Neutrophil (primary cell): Measurements from ENCODE around the gene SUSD6.

Experiments used
- H3K27ac ChIP-seq: fragments of 200-600 bp; sonication (generic); 2 replicates; pipeline ENCODE4 v1.5.1; 2016; ENCODE audit warnings: mild to moderate bottlenecking, moderate library complexity
- H3K27me3 ChIP-seq: fragments of 200-600 bp; sonication (generic); 2 replicates; pipeline ENCODE4 v1.6.0; 2016; ENCODE audit warnings: mild to moderate bottlenecking
- H3K36me3 ChIP-seq: fragments of 200-600 bp; sonication (generic); 2 replicates; pipeline ENCODE4 v1.5.1; 2017
- H3K4me1 ChIP-seq, 2 experiments: fragments of 200-600 bp in 1 of 2; sonication (generic) in 1 of 2; 1 replicate in 1 of 2; 2 replicates in 1 of 2; pipeline versions ENCODE4 v1.5.1 to v1.6.1; 2013 to 2016; ENCODE audit warnings: low read depth in 1 of 2, low read length in 1 of 2, mild to moderate bottlenecking in 1 of 2, moderate library complexity in 1 of 2; ENCODE audit not compliant: control insufficient read depth in 1 of 2, insufficient read depth in 1 of 2
- H3K4me3 ChIP-seq, 2 experiments: fragments of 200-600 bp in 1 of 2; sonication (generic) in 1 of 2; 1 replicate in 1 of 2; 2 replicates in 1 of 2; pipeline ENCODE4 v1.5.1; 2013 to 2016; ENCODE audit warnings: low read depth in 1 of 2, low read length in 1 of 2, mild to moderate bottlenecking in 1 of 2, moderate library complexity in 1 of 2
- H3K9me3 ChIP-seq: fragments of 200-600 bp; sonication (generic); 2 replicates; pipeline ENCODE4 v1.5.1; 2016
- TF ChIP-seq, protein P1 (sequence below): fragments of 200-600 bp; sonication (generic); IDR thresholded peaks from 2 replicates; pipeline ENCODE4 v1.5.1; 2016; ENCODE audit warnings: antibody characterized with exemption

SUSD6 gene

DNA sequence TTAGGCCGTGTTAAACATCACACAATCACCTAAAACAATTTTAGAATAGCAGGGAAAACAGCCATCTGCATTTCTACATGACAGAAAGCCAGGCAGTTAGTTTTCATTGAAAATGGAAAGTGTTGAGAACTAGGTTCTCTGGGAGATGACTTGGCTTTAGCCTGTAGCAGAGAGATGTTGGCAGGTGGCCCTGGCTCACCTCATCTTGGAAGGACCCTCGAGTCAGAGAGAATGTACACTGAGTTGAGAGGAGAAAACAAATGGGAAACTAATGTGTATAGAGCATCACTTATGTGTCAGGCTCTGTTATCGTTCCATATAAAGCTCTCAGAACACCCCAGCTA is 51.9 kb downstream of the SUSD6 start:
- H3K4me3 ChIP-seq, result no peak overlapping the region
- TF ChIP-seq, protein P1, sequence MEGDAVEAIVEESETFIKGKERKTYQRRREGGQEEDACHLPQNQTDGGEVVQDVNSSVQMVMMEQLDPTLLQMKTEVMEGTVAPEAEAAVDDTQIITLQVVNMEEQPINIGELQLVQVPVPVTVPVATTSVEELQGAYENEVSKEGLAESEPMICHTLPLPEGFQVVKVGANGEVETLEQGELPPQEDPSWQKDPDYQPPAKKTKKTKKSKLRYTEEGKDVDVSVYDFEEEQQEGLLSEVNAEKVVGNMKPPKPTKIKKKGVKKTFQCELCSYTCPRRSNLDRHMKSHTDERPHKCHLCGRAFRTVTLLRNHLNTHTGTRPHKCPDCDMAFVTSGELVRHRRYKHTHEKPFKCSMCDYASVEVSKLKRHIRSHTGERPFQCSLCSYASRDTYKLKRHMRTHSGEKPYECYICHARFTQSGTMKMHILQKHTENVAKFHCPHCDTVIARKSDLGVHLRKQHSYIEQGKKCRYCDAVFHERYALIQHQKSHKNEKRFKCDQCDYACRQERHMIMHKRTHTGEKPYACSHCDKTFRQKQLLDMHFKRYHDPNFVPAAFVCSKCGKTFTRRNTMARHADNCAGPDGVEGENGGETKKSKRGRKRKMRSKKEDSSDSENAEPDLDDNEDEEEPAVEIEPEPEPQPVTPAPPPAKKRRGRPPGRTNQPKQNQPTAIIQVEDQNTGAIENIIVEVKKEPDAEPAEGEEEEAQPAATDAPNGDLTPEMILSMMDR, result no peak
- H3K27me3 ChIP-seq, result no peaks in the 10 kb centered on the region
- peaks cover 51% of the 10 kb centered on the region for H3K36me3 ChIP-seq
- peak overlapping the region; percentile 69 for H3K27ac ChIP-seq
- no peaks in the 10 kb centered on the region for H3K9me3 ChIP-seq
- H3K4me1 ChIP-seq, result peaks cover 48 to 65% of the 10 kb centered on the region in 2 experiments

DNA sequence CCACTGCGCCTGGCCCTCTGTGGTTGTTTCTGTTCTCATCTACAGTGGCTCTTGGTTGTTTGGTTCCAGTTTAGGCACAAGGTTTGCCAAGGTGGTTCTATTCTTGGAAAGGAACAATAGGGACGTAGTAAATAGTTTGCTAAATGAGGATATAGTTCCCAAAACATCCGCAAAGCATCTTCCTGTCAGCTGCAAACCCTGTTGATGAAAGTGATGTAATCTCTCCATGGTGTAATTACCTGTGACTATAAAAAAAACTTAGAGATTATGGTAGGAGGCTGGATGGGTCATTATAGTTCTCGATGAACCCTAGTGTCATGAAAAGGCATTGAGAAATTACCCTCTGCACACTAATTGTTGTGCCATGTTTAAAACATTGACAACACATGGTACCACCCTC is 52.9 kb downstream of the SUSD6 start:
- peaks cover 48 to 71% of the 10 kb centered on the region in 2 experiments for H3K4me1 ChIP-seq
- TF ChIP-seq, protein P1, result no peak
- peak overlapping the region; percentile 69 for H3K27ac ChIP-seq
- no peaks in the 10 kb centered on the region for H3K27me3 ChIP-seq
- H3K9me3 ChIP-seq, result no peaks in the 10 kb centered on the region
- H3K4me3 ChIP-seq, result peak overlapping the region in 1 of 2 experiments; percentile 13
- peaks cover 41% of the 10 kb centered on the region for H3K36me3 ChIP-seq

DNA sequence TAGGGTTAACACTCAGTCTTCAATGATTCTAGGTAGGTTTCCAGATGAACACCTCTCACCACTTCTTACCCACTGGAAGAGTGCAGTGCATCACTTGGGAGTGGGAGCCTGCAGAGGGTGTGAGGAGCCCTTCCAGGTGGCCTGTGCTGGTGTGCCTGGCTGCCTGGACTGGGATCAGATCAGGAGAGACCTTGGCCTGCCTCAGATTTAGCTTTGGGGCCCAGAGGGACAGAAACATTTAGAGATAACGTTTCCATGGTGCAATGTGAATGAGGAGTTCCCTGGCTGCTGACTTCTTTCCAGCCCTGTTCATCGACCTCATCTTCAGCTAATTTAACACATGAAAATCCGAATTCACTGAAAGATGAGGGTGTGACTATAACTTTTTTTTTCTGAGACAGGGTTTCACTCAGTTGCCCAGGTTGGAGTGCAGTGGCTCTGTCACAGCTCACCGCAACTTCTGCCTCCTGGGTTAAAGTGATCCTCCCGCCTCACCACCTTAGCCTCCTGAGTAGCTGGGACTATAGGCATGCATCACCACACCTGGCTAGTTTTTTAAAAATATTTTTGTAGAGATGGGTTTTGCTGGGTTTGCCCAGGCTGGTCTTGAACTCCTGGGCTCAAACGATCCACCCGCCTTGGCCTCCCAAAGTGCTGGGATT is 53.6 kb downstream of the SUSD6 start:
- TF ChIP-seq, protein P1, result no peak
- Histone ChIP-seq H3K9me3 (no peaks in the 10 kb centered on the region), H3K36me3 (peaks cover 34% of the 10 kb centered on the region), H3K27ac (peak overlapping the region; percentile 69), H3K4me1 (peaks cover 51 to 77% of the 10 kb centered on the region in 2 experiments), H3K4me3 (no peak overlapping the region), H3K27me3 (no peaks in the 10 kb centered on the region)

DNA sequence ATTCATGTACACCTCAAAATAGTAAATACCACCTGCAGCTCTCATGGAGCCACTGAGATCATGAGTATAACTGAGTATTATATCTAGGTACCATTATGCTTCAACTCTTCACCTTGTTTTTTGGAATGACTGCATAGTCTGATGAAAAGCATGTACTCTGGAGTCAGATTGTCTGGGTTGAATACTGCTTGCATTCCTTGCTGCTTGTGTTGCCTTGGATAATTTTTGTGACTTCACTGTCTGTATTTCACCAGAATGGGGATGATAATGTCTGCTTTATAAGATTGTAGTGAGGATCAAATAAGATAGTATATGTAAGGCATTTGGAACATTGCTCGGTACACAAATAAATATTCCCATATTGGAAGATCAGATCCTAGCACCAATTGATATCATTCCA is 54.2 kb downstream of the SUSD6 start:
- TF ChIP-seq, protein P1, result no peak
- Histone ChIP-seq H3K4me1 (peaks cover 57 to 78% of the 10 kb centered on the region in 2 experiments), H3K27ac (peak overlapping the region; percentile 69), H3K27me3 (no peaks in the 10 kb centered on the region), H3K36me3 (peaks cover 34% of the 10 kb centered on the region), H3K4me3 (no peak overlapping the region), H3K9me3 (no peaks in the 10 kb centered on the region)

DNA sequence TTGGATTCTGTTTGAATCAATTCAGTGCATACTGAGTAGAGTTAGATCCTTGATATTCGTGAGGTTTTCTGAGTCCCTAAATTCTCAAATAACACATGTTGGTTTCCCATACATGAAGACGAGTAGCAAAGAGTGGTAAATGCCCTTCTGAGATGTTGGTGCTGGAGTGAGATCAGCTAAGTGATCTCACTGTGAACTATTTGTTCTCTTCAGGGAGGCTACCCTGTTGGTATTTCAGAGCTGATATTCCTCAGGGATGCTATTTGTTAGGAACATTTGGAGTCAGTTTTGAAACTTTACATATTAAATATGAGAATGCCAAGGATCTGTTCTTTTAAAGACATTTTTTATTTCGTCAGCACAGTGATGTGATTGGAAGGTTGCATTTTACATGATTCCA is 54.7 kb downstream of the SUSD6 start:
- TF ChIP-seq, protein P1, result no peak
- peaks cover 31% of the 10 kb centered on the region for H3K36me3 ChIP-seq
- H3K4me1 ChIP-seq, result peaks cover 57 to 78% of the 10 kb centered on the region in 2 experiments
- no peak overlapping the region for H3K4me3 ChIP-seq
- H3K27me3 ChIP-seq, result no peaks in the 10 kb centered on the region
- no peaks in the 10 kb centered on the region for H3K9me3 ChIP-seq
- peak overlapping the region; percentile 69 for H3K27ac ChIP-seq
